Measurements from ENCODE around the gene TIMM50.

DNA sequence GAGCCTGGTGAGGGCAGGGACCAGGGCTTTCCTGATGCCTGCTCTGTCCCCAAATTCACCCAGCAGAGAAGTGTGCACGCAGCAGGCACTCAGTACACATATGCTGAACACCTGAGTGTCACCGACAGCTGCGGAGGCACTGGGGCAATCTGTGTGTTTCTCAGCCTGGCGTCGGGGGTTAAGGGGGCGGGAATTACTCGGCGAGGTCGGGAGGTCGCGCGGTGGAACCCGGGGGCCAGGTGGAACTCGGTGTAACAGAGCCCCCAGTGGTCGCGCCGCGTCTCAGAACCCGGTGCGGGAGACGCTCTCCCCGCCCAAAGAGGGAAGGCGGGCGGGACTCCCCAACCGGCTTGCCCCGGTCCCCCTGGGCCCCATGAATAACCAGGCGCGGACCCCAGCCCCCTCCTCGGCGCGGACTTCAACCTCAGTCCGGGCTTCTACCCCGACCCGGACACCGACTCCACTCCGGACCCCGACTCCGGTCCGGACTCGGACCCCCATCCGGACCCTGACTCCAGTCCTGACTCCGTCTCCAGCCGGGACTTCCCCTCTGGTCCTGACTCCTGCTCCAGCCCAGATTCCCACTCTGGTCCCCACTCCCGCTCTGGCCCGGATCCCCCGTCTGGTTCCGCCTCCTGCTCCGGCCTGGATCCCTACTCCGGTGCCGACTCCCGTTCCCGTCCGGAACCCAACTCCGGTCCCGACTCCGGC, 34.4 kb downstream of the TIMM50 start, which contains the start of gene SELENOV:
- TF ChIP-seq CTCF (conservative IDR thresholded peaks at IDR 0.05), result no peak
- no peak for TF ChIP-seq EZH2 (IDR thresholded peaks at IDR 0.05; ENCODE audit: low read depth)

Measured in PC-9 (cell line).